SJSA1 (cell line): ENCODE data around the gene MIX23. TPM values are rescaled to one million over a fixed set of nuclear protein-coding genes. Genes with fewer than 3 reads are reported as not detected.

Experiments used
- DNase-seq, 2 experiments: peaks; one replicate each; pipeline ENCODE4 v3.0.0-alpha.2; 2015 to 2020; ENCODE audit warnings: low spot score in 2 of 2, low read depth in 1 of 2
- H3K27ac ChIP-seq: fragments of 250-450 bp; sonication (Bioruptor Pico); 2 replicates; pipeline ENCODE4 v1.5.1; 2020; ENCODE audit warnings: mild to moderate bottlenecking, moderate library complexity
- H3K27me3 ChIP-seq: fragments of 250-450 bp; sonication (Bioruptor Pico); replicated peaks from 2 replicates; pipeline ENCODE4 v1.5.1; 2020; ENCODE audit warnings: mild to moderate bottlenecking, moderate library complexity
- H3K36me3 ChIP-seq: fragments of 250-450 bp; sonication (Bioruptor Pico); 2 replicates; pipeline ENCODE4 v1.5.1; 2020; ENCODE audit warnings: mild to moderate bottlenecking
- H3K4me1 ChIP-seq: fragments of 250-450 bp; sonication (Bioruptor Pico); replicated peaks from 2 replicates; pipeline ENCODE4 v1.6.1; 2021; ENCODE audit warnings: mild to moderate bottlenecking
- H3K4me3 ChIP-seq: fragments of 250-450 bp; sonication (Bioruptor Pico); 2 replicates; pipeline ENCODE4 v1.5.1; 2020; ENCODE audit warnings: mild to moderate bottlenecking
- H3K9me3 ChIP-seq: fragments of 250-450 bp; sonication (Bioruptor Pico); replicated peaks from 2 replicates; pipeline ENCODE4 v1.5.1; 2020; ENCODE audit warnings: mild to moderate bottlenecking
- total RNA-seq: library from RNA; depleted of rRNA; stranded (reverse); fragments of >200 nt; shearing (Covaris generic); gene quantifications from 2 replicates; pipeline ENCODE4 v1.2.3, GENCODE V29; 2014; rRNA removed

The MIX23 gene
- total RNA-seq, 1 experiment from 2014 or later = 29.3 TPM

DNA sequence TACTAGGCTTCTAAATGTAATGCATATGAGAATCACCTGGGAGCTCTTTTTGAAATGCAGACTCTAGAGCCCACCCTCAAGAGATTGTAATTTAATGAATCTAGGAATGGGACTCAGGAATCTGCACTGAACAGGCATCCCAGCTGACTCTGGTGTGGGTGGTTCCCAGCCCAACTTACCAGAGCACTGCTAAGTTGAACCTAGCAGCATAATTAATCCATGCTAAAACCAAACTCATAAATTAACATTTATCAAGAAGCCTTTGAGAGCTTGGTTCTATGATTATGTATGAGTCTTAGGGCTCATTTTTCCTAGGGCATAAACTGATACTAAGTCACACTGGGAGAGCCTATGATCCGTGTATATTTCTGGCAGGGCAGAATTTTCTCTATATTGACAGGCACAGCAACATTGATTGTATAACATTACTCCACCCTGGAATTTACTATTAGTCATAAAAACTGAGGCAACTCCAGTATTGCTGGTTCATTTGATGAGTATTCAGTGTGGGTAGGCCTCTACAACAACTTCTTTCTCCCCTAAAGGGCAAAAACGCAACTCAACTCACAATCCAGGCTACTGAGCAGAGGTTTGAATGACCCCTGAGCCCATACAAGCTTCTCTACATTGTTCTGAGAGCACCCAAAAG, 68.7 kb downstream of the MIX23 start:
- no peak overlapping the region for H3K27ac ChIP-seq
- no peak for DNase-seq
- no peaks in the 10 kb centered on the region for H3K36me3 ChIP-seq
- no peaks in the 10 kb centered on the region for H3K9me3 ChIP-seq
- H3K27me3 ChIP-seq = peaks cover 5% of the 10 kb centered on the region
- no peaks in the 10 kb centered on the region for H3K4me1 ChIP-seq
- H3K4me3 ChIP-seq = no peak overlapping the region

- Histone ChIP-seq H3K27ac (no peak overlapping the region), H3K27me3 (peaks cover 5% of the 10 kb centered on the region), H3K4me3 (no peak overlapping the region), H3K4me1 (no peaks in the 10 kb centered on the region), H3K36me3 (no peaks in the 10 kb centered on the region), H3K9me3 (no peaks in the 10 kb centered on the region)
- DNase-seq = no peak
Observed at GRCh38 chr3:122313281-122313680, 69.8 kb downstream of the MIX23 start.

- no peaks in the 10 kb centered on the region for H3K36me3 ChIP-seq
- H3K9me3 ChIP-seq = no peaks in the 10 kb centered on the region
- DNase-seq = no peak
- peaks cover 5% of the 10 kb centered on the region for H3K27me3 ChIP-seq
- no peak overlapping the region for H3K4me3 ChIP-seq
- no peaks in the 10 kb centered on the region for H3K4me1 ChIP-seq
- H3K27ac ChIP-seq = no peak overlapping the region
Observed at GRCh38 chr3:122312826-122313225, 70.2 kb downstream of the MIX23 start.

DNA sequence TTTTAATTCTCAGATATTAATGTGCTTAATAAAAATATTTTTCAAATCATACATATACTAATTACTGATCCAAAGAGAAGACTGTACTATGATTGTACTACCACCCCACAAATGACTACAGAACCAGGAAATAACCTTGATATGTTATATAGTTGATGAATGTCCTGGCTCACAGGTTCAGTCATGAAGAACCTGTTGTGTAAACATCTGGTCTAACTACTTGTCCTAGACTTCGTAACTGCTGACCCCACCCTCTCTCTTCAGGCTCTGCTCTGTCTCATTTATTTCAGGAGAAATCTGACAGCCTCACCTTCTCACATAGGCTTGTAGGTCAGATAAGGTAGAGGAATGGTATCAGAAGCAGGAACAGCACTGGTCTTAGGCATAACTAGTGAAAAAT, 72.7 kb downstream of the MIX23 start:
- H3K36me3 ChIP-seq = no peaks in the 10 kb centered on the region
- peaks cover 5% of the 10 kb centered on the region for H3K27me3 ChIP-seq
- no peaks in the 10 kb centered on the region for H3K4me1 ChIP-seq
- DNase-seq = no peak
- H3K27ac ChIP-seq = no peak overlapping the region
- H3K4me3 ChIP-seq = no peak overlapping the region
- no peaks in the 10 kb centered on the region for H3K9me3 ChIP-seq

Other genes starting within 250 kb of the MIX23 start
- not detected in 2 replicates for gene CASR, start 199.6 kb downstream of the MIX23 start, total RNA-seq
- gene CSTA, start 58.0 kb downstream of the MIX23 start, total RNA-seq = not detected in 2 replicates
- gene FAM162A, start 951 bp upstream of the MIX23 start, total RNA-seq = 0.37 and 2.0 TPM in 2 replicates
- 5.4 and 6.3 TPM in 2 replicates for gene WDR5B, start 32.8 kb upstream of the MIX23 start, total RNA-seq
- 25.0 and 47.1 TPM in 2 replicates for gene KPNA1, start 131.7 kb upstream of the MIX23 start, total RNA-seq
- gene PARP9, start 181.1 kb upstream of the MIX23 start, total RNA-seq = 7.3 and 8.3 TPM in 2 replicates
- gene DTX3L, start 181.1 kb upstream of the MIX23 start, total RNA-seq = 7.2 and 10.9 TPM in 2 replicates
- gene PARP15, start 194.4 kb upstream of the MIX23 start, total RNA-seq = not detected in 2 replicates